A549 treated with ZK216348 at 1 μM for 4 hours (cell line): Measurements from ENCODE around the gene PIGC. TPM values are rescaled to one million over a fixed set of nuclear protein-coding genes. Genes with fewer than 3 reads are reported as not detected.

Experiments
- total RNA-seq: library from RNA; stranded (reverse); fragments of 200-300 nt; extraction: Qiagen RNA extraction; gene quantifications from 5 replicates; pipeline ENCODE4 v1.2.3, GENCODE V29; 2022; ENCODE audit warnings: low read depth

Gene PIGC
- total RNA-seq = 34.6 to 42.6 TPM (median 37.3 TPM) in 5 replicates

DNA sequence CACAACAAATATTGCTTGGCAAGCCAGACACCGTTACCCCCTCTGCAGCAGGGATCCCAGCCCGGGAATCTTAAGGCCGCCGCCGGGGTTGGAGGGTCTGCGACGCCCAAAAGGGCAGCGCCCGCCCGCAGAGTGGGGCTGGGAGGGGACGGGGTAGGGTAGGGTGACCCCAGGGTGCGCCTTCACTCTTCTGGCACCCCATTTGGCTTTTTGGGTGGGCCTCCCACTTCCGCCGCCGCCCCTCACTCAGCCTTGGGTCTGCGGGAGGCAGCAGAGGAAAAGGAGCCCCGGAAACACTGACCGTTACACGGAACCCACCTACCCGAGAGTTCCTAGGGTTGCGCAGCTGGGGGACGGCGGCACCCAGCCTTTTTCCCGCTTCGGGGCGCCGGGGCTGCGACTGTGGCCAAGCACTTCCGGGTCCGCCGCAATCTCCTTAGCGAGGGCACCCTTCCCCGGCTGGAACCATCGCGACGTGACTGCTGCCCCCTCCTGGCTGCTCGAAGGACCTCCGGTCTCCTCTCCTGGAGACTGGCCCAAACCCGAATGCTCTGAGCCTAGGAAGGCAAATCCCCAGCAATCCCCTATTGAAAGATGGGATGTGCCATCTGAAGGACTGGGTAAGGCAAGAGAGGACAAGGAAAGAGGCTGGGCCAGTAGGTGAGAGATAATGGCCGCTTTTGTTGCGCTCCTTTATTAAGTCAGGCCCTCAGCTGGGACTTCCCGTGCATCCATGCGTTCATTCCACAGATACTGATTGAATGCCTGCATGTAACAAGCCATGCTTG, at the start of gene PIGC:
PIGC (minus strand) TSS at position 404 of the 788 bp plus-strand sequence. CDS start 1,447 bp downstream, outside the sequence.

GRCh38 chr1:172420385-172420784, 23.5 kb downstream of the PIGC start, which contains the start of gene C1orf105:
TSS of gene C1orf105 (plus strand) at chr1:172420685. CDS start at chr1:172420886, 201 bp downstream.

Other genes with a start within 250 kb of the PIGC start
- not detected in 5 replicates for gene C1orf105, start 23.4 kb downstream of the PIGC start, total RNA-seq
- 6.6 to 11.8 TPM (median 11.0 TPM) in 5 replicates for gene SUCO, start 89.1 kb upstream of the PIGC start, total RNA-seq
- not detected in 5 replicates for gene FASLG, start 215.0 kb upstream of the PIGC start, total RNA-seq